ENCODE data around the gene NKAIN4.

NKAIN4 gene

GRCh38 chr20:63194007-63194796 is 60.1 kb downstream of the NKAIN4 start:
- no peak for DNase-seq (ENCODE audit: low read depth, low spot score)
- no peak for TF ChIP-seq CTCF (IDR thresholded peaks at IDR 0.05; ENCODE audit: insufficient read depth, low read length, missing control alignments)
- POLR2A ChIA-PET: no interaction called here
- H3K4me3 ChIP-seq (ENCODE audit: low read depth, low read length): no peak overlapping the region
- CTCF ChIA-PET: interaction anchor here (1.3 to 1.4 kb wide), 2 partner anchors 11 to 13 kb away, joined by 5 to 6 read pairs; no protein-coding TSS in a partner anchor

- no peak overlapping the region for H3K4me3 ChIP-seq (ENCODE audit: low read depth, low read length)
- POLR2A ChIA-PET: interaction anchor here (1.3 kb wide), 1 partner anchor 13 kb away, joined by 5 read pairs; no protein-coding TSS in a partner anchor
- TF ChIP-seq CTCF (IDR thresholded peaks at IDR 0.05; ENCODE audit: insufficient read depth, low read length, missing control alignments): no peak
- CTCF ChIA-PET: interaction anchor here (0.9 to 1.4 kb wide), 3 partner anchors 10 to 22 kb away, joined by 3 to 6 read pairs (median 5); no protein-coding TSS in a partner anchor
- DNase-seq (ENCODE audit: low read depth, low spot score): no peak
Observed at GRCh38 chr20:63192721-63193120, 61.5 kb downstream of the NKAIN4 start.

GRCh38 chr20:63191400-63191799 is 62.9 kb downstream of the NKAIN4 start:
- CTCF ChIA-PET: interaction anchor here (1.0 to 1.2 kb wide), 3 partner anchors 9 to 11 kb away, joined by 3 read pairs; no protein-coding TSS in a partner anchor
- POLR2A ChIA-PET: interaction anchor here (1.3 kb wide), 1 partner anchor 11 kb away, joined by 5 read pairs; no protein-coding TSS in a partner anchor
- TF ChIP-seq CTCF (IDR thresholded peaks at IDR 0.05; ENCODE audit: insufficient read depth, low read length, missing control alignments): no peak

GRCh38 chr20:63190828-63191227 is 63.4 kb downstream of the NKAIN4 start:
- POLR2A ChIA-PET: no interaction called here
- no peak overlapping the region for H3K4me3 ChIP-seq (ENCODE audit: low read depth, low read length)
- no peak for DNase-seq (ENCODE audit: low read depth, low spot score)
- no peak for TF ChIP-seq CTCF (IDR thresholded peaks at IDR 0.05; ENCODE audit: insufficient read depth, low read length, missing control alignments)
- CTCF ChIA-PET: interaction anchor here (1.2 kb wide), 2 partner anchors 8 to 10 kb away, joined by 3 read pairs; no protein-coding TSS in a partner anchor

More at GRCh38 chr20:63191400-63191799, 62.9 kb downstream of the NKAIN4 start:
- no peak for DNase-seq (ENCODE audit: low read depth, low spot score)
- H3K4me3 ChIP-seq (ENCODE audit: low read depth, low read length): no peak overlapping the region

Measured in AG04449 (cell line).